GM19372 (cell line): ENCODE results near the gene TBC1D20.

Source experiments
- ATAC-seq: cut with Tn5 transposase; IDR thresholded peaks from one replicate; pipeline ENCODE4 v1.9.1; 2021; ENCODE audit warnings: mild to moderate bottlenecking, low read depth, moderate library complexity; ENCODE audit not compliant: unreplicated experiment

TBC1D20 gene

DNA sequence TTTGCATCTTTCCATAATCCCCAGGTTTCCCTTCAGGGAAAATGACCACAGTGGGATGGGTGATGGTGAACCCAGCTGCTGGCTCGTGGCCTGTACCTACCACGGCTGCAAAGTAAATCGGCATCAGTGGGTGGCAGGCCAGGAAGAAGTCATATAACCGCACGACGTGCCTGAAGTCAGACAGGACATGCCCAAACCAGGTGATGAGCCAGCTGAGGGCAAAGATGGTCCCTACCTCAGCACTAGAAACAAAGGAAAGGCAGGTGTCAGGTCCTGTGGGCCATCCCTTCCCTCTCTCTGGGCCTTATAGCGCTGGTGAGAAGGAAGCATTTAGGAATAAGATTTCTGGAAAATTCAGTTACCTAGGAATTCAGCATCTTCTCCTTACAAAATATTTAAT is 22.2 kb downstream of the TBC1D20 start:
- no peak for ATAC-seq

DNA sequence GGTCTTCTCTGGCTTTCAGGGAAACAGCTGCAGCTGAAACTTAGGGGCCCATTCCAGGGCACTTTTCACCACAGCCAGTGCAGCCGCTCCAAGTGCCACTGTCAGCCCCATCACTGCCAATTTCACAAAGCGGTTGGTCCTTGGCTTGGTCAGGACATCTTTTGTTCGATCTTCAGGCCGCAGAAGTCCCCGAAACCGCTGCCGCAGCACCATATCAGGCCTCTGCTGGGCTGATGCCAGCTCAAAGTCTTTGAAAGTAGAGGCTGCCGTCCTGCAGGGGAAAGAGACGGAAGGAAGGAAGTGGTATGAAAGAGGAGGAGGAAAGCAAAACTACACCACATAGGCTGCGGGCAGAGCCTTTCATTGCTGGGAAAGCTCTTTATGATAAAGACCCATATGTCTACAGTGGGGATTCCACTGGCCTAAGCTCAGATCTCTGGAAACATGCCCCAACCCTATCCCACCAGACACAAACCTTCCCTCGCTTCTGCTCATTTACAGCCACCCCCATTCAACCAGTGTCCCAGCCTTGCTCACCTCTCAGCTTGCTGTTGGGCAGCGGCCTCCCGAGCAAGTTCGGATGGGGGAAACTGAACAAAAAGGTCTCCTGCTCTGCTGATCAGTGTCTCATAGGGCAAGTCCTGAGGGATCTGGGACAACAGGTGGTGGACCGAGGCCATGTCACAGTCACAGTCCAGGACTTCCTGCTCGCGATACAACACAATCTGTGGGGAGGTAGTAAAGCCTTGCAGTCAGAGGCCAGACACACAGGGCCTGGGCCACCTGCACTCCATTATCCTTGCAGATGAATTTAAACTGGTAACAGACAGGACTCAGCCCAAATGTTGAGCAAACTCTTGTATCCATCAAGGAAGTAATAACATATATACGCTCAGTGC is 23.5 kb downstream of the TBC1D20 start:
- ATAC-seq: no peak

DNA sequence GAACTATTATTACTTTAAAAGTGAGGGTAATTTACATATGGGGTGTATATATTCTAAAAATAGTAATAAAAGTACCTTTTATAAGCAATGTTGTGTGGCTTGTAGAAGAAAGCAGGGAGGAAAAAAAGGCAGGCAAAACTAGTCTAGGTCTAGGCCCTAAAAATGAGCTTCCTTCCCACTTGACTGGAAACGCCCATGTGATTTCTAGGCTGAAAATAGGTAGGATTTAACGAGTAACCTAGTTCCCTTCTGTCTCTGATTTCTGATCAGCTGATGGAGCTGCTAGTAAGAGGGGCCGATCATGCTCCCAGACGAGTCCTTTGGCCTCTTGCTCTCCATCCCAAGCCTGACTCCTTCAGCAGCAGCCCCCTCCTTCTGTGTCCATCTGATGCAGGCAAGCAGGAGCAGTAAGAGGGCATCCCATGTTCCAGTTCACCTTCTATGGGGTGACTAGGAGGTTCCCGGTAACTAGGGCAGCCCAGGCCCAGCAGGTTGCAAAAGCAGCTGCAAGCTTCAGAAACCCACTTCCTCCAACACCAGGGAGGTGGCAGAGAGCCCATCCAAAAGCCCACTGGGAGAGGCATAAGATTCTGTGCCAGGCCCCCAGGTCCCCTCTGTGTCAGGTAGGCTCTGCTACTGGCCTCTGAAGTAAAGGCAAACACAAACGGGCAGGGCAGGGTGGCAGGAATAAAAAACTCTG is 24.4 kb downstream of the TBC1D20 start:
- ATAC-seq: no peak

DNA sequence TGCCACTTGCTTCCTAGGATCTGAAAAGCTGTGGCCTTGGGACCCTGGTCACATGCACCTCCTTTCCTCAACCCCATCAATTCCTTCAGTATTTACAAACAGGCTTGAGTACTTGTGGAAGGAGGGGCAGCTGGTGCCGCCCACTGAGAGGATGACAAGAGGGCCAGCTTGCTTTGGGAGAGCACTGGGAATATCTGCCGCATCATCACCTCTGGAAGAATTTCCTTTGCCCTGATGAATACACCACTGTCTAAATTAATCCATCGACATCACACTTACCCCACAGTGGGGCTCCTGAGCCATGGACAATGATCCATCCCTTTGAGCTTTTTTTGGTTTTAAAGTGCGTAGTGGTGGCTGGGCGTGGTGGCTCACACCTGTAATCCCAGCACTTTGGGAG is 25.9 kb downstream of the TBC1D20 start:
- ATAC-seq: no peak

DNA sequence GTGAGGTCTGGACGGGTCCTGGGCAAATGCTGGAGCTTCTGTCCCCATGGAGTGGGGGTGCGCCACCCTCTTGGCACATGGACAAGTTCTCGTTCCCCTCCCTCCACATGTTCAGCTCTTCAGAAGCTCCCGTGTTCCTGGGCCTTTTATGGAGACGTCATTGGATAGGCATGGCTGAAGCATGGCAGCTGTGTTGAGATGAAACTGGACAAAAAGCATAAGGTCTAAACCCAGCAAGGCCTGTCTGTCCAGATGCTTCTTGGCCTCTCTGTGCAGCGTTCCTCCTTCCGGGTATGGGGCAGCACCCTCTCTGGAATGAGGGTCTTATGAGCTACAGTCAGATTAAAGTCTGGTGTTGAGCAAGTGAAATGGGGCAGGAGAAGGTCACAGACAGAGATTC is 26.8 kb downstream of the TBC1D20 start:
- ATAC-seq: no peak

DNA sequence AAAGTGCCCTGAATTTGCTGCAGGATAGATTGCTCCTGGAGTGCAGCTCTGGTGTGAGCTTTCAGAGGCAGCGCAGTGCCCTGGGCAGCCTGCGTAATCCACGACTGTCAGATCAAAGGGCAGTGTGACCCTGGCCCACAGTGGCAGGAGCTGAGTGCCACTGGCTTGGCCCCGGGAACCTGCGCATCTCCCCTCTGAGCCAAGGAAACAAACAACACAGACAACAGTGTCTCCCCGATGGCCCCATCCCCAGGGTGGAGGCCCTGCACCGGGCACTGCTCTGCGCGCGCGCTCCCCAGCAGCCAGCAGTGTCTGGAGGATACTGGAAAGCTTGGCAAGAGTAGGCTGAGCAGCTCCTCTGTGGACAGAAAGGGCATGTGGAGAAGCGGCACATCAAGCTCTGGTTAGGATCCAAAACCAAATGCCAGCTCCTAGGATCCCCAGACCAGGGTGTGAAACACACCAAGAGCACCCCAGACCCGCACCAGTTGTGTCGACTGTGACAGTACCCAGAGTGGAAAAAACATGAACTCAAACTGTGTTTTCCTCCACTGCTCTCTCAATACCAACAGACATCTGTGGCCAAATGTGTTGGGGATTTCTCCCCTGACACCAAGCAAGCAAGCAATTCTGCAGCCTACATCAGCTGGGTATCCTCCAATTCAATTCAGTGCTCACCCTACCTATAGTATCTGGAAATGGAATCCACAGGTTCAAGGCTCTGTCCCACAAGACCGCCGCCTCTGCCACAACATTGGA is 27.5 kb downstream of the TBC1D20 start:
- ATAC-seq: no peak

DNA sequence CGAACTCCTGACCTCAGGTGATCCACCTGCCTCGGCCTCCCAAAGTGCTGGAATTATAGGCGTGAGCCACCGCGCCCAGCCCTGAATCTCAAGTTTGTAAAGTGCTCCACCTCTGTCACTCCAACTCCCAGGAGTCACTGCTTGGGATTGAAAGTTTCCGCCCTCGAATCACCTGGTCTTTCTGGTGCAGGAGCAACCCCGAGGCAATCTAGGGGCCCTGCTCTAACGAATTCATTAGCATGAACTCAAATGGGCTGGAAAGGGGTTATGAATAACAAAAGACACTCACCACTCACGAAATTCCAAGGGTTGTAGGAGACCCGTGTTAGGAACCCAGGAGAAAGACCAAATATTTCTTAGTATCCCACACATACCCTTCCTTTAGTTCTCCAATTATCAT is 28.1 kb downstream of the TBC1D20 start:
- no peak for ATAC-seq

DNA sequence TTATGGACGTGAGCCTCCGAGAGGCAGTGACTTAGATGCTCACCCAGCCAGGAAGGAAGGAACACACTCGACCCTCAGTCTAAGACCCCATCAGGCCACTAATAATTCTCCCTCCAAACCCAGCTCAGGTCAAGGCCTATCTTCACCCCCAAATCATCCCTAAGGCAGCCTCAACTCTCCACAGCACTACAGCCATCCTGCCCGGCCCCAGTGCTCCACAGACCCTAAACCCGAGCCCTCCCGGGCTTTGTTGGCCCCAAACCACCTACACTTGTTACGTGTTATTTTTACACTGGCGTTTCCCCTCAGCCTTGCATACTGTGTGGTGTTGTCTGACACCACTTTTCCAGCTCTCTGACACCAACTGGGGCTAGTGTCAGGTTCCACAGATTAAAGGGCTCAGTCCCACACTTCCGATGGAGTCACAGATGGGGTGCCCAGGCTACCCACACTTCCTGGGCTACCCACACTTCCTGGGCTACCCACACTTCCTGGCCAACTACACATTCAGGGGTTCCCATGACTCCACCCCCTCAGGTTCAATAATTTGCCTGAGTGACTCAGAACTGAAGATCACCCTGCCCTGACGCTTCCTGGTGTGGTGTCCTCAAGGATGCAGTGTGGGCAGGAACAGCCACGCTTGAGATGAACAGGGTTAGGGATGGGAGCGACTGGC is 28.9 kb downstream of the TBC1D20 start:
- ATAC-seq: peak; percentile 65

DNA sequence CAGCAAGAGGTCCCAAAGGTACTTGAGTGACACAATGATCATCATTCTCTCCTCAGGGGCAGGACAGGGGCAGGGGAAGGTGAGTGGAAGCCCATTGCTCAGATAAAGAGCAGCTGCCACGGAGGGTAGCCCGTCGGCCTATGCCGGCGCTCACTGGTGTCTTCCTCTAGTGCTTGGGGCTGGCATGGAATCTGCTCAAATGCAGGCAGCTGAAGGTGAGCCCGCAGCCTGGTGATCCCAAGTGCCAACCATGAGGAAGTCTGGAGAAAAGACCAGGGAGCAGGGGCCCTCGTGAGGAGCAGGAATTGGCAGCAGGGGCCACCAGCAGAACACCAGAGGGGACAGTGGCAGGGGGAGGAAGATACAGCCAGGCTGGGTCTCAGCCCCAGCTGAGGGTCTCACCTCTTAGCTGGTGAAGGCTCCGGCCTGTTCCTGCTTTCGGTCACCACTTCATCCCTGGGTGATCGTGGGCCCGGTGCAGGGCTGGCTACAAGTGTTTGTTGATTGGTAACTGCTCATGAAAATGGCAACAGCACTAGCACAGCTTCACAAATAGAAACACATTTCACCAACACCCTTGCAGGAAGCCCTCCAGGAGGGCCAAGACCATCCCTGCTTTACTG is 29.5 kb downstream of the TBC1D20 start:
- no peak for ATAC-seq

DNA sequence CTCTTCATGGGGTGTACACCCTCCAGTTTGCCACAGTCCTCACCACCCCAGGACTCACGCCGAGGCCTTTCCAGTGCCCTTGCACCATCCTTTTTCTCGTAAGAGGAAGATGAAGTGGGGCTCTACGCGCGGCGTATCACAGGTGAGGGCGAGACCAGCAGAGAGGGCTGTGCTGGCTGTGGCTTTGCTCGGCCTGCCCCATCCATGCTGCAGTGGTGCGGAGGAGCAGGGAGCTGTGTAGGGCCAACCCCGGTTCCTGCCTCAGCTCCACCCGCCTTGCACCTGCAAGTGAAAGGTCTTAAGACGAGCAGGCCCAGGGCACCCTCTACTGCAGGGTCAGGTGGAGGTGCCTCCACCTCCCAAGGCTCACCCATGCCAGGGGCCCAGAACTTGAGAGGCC is 30.1 kb downstream of the TBC1D20 start:
- no peak for ATAC-seq

DNA sequence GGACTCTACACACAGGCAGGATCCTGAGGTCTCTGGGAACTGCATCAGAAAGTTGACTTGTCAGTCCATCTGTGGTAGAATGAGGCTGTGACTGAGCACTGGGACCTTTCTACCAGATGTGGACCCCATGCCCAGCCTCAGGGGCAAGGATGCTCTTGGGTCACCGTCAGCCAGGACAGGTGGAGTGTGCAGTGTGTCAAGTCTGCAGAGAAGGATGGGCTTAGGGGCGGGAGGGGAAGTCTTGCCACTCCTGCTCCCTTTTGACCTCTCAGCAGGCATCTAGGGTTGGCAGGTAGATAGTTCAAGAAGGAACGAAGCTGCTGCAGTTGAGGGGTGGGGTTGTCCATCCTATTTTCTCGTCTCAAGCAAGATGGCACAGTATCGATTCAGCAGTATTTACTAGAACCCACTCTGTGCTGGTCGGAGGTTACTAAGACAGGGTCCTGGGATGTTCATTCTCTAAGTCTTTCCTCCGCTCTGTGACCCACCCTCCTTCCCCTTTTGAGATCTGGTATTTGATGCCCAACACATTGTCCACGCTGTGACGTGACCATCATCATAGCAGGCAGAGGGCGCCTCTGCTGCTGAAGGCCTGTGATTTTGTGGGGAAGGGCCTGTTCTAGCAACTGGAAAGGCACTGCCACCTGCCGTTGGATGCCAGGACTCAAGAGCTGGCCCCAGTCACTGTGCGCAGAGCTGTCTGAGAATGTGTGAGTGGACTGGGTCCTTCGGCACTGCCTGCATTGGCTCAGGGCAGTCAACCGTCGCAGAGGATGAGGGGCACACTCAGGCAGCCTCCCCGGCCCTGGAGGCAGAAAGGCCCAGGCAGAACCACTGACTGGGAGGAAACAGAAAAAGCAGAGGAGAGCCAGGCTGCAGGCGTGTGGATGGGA is 31.1 kb downstream of the TBC1D20 start:
- no peak for ATAC-seq

DNA sequence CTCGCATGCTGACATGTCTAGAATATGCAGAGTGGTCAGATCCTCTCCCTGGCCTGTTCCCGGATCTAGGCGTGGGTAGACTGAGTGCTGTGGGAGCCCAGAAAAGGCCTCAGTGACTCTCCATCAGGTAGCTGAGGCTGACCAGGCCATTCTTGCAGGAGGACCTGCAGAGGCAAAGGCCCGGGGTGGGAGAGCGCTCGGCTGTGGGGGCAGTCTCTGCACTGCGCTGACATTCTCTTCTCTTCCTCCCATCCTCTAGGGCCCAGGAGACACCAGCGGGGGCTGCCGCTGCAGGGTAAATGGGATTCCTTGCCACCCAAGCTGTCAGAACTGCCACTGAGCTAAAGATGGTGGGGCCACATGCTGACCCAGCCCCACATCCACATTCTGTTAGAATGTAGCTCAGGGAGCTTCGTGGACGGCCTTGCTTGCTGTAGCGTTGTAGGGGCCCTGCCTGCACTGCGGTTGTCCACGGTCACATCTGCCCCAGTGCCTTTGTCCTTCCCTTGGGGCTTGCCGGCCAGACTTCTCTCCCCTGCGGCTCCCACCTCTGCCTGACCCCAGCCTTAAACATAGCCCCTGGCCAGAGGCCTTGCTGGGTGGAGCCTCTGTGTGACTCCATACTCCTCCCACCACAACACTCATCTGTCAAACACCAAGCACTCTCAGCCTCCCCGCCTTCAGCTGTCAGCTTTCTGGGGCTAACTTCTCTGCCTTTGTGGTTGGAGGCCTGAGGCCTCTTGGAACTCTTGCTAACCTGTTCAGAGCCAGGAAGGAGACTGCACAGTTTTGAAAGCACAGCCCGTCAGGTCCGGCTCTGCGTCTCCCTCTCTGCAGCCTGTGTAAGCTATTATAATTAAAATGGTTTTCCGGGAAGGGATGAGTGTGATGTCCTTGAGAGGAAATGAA is 32.0 kb downstream of the TBC1D20 start:
- no peak for ATAC-seq

DNA sequence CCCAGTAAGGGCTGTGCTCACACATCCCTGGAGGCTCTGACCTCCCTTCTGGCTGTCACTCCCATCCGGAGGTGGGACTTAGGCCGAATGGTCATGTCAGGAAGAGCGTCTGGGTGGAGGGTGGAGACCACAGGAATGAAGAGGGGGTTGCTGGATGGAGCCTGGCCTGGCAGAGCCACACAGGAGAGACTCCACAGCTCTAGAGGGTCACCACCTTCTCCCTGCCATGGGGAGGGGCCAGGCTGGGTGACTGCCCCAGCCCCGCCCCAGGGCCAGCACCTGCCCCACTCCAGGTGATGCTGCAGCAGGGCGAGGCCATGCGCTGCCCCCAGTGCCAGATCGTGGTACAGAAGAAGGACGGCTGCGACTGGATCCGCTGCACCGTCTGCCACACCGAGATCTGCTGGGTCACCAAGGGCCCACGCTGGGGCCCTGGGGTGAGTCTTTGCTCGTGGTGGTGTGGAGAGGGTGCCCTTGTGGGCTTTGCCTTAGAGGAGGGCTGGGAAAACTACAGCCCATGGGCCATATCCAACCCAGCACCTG is 33.6 kb downstream of the TBC1D20 start:
- ATAC-seq: no peak

DNA sequence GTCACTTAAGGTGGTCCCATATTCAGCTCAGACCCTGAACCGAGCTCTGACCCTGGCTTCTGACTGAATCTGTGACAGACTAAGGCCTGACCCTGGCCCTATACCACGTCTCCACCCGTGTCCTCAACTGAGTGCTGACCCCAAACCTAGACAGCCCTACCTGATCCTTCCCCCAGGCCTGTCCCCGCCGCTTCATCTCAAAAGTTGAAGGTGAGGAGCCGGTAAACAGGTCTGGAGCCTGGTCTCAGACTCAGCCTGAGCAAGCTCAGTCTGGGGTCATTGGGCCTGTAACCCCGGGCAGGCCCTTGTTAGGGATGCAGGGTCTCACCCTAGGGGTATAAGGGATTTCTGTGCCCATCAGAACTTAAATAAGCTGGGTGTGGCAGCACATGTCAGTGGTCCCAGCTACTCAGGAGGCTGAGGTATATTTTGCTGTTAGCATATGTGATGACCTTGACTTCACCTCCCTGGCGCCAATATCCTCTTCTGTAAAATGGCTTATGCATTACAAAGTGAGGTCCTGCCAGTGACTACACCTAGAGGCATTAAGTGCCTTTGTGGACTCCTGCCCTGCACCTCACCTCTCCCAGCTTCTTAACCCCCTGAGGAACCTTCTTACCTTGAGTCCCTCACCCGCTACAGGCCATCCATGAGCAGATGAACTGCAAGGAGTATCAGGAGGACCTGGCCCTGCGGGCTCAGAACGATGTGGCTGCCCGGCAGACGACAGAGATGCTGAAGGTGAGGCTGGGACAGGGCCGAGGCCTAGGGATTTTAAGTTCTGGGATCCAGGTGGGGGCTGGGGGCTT is 34.3 kb downstream of the TBC1D20 start:
- no peak for ATAC-seq

DNA sequence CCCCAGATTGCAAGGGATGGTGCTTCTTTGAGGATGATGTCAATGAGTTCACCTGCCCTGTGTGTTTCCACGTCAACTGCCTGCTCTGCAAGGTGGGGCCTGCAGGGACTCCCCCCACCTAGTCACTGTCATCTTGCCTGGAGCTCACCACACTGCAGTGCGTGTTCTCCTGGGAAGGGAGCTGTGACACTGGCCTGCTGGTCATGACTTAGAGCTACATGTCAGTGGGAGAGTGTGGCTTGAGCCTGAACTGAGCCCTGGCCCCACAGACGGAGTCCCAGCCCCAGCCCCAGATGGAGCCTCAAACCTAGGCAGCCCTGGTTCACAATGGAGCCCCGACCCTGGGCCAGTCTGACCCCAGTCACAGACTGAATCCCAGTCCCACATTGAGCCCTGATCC is 34.9 kb downstream of the TBC1D20 start:
- ATAC-seq: no peak

DNA sequence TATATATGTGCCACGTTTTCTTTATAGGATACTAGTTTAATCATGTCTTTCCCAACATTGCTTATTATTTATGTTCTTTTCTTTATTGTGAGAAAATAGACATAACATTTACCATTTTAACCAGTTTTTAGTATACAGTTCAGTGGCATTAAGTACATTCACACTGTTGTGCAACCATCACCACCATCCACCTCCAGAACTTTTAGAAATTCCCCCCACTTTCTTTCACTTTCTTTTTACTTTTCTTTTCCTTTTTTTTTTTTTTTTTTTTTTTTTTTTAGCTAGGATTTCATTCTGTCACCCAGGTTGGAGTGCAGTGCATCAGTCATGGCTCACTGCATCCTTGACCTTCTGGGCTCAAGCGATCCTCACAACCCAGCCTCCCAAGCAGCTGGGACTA is 35.8 kb downstream of the TBC1D20 start:
- no peak for ATAC-seq

DNA sequence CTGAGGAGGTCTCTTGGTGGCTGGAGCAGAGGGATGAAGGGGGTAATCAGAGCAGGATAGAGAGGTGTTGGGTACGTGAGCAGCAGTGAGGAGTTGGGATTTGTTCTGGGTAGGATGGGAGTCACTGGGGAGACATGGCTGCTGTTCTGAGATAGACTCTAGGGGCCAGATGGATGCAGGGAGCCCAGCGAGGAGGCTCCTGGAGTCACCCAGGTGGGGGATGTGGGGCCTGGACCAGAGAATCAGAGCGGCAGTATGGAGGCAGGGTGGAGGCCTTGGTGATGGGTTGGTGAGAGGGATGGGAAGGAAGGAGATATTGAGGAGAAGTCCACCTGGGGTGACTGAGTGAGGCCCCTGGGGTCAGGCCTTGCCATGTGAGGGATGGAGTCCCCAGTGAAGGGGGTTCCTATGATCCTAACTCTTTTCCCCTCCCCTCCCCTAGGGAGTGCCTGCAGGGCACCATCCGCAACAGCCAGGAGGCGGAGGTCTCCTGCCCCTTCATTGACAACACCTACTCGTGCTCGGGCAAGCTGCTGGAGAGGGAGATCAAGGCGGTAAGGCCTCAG is 40.6 kb downstream of the TBC1D20 start:
- ATAC-seq: no peak
